ENCODE data around the gene USF3. TPM values are rescaled to one million over a fixed set of nuclear protein-coding genes. Genes with fewer than 3 reads are reported as not detected.
A peak's percentile ranks its signal among the peaks of the same experiment; 100 is the strongest.

Gene USF3
- total and polyA plus RNA-seq, 4 donors, result 4.6 to 16.0 (median 11.4) TPM

DNA sequence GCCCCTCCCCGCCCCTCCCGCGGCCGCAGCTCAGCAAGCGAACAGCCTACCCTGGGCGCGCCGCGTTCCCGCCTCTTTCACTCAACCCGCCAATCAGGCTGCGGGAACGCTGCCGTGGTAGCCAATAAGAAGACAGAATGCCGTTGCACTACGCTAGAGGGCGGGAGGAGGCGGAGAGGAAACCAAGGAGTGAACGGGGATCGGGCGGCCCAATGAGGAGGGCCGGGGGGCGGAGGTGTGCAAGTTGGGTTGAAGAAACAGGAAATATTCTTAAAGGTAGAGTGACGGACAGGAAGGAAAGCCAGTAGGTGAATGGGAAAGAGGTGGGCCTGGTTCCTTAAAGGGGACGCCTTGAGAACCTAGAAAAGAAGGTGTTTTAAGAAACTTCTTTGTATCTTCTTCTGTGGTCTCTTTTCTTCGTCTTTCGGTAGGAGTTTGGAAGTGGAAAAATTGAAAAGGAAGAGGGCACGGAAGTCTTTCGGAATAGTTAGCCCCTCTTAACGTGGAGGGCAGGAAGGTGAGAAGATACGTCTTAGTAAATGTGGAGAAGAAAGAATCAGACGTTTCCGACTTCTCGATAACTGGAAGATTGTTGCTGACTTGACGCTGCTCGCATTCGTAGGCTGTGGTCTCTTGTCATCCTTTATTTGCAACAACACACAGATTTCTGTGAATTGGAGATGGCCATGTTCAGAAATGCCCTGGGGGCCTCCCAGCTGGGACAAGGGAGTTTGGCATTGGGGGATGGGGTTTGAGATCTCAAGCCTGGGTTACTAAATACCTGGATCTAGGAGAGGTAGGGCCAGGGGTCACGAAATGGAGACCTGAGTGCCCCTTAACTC is 437 bp upstream of the USF3 start:
- under 1% methylated on average over 38 of the region's 38 CpGs for WGBS
- Histone ChIP-seq H3K36me3 (ENCODE audit: control insufficient read depth in 4 of 4, insufficient read depth in 3 of 4, low read depth in 1 of 4, low read length in 3 of 4) (no peaks in the 10 kb centered on the region), H3K27me3 (ENCODE audit: control insufficient read depth in 4 of 4, insufficient read depth in 4 of 4, low read length in 3 of 4) (no peaks in the 10 kb centered on the region), H3K4me3 (ENCODE audit: low read depth in 1 of 3, low read length in 3 of 3) (peak overlapping the region; percentile 92 to 98 (median 94)), H3K4me1 (ENCODE audit: control insufficient read depth in 4 of 4, insufficient read depth in 4 of 4, low read length in 3 of 4) (peaks cover 2 to 32% (median 28%) of the 10 kb centered on the region in 4 donors), H3K9ac (ENCODE audit: low read depth in 1 of 2, low read length in 2 of 2) (peak overlapping the region; percentile 69 to 99), H3K9me3 (ENCODE audit: control insufficient read depth in 4 of 4, low read length in 3 of 4) (no peaks in the 10 kb centered on the region), H3K27ac (ENCODE audit: low read depth in 1 of 2, low read length in 2 of 2) (peak overlapping the region; percentile 90 to 96)
- TF ChIP-seq JUND (IDR thresholded peaks at IDR 0.05), result peak; percentile 38 to 39
- peak; percentile 28 for TF ChIP-seq NR2F2 (IDR thresholded peaks at IDR 0.05)
- TF ChIP-seq MAX (IDR thresholded peaks at IDR 0.05), result peak; percentile 81
- TF ChIP-seq FOXA1 (IDR thresholded peaks at IDR 0.05), result no peak
- TF ChIP-seq EGR1 (IDR thresholded peaks at IDR 0.05; ENCODE audit: low read depth in 2 of 2), result peak in 1 of 2 donors; percentile 44
- TF ChIP-seq, protein P1, sequence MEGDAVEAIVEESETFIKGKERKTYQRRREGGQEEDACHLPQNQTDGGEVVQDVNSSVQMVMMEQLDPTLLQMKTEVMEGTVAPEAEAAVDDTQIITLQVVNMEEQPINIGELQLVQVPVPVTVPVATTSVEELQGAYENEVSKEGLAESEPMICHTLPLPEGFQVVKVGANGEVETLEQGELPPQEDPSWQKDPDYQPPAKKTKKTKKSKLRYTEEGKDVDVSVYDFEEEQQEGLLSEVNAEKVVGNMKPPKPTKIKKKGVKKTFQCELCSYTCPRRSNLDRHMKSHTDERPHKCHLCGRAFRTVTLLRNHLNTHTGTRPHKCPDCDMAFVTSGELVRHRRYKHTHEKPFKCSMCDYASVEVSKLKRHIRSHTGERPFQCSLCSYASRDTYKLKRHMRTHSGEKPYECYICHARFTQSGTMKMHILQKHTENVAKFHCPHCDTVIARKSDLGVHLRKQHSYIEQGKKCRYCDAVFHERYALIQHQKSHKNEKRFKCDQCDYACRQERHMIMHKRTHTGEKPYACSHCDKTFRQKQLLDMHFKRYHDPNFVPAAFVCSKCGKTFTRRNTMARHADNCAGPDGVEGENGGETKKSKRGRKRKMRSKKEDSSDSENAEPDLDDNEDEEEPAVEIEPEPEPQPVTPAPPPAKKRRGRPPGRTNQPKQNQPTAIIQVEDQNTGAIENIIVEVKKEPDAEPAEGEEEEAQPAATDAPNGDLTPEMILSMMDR (IDR thresholded peaks at IDR 0.05; ENCODE audit: low read depth, low read length, missing input control), result peak; percentile 33
- TF ChIP-seq SP1 (IDR thresholded peaks at IDR 0.05), result peak; percentile 93
- peak; percentile 39 to 50 for TF ChIP-seq HNF4A (conservative IDR thresholded peaks at IDR 0.05)
- no peak for TF ChIP-seq YY1 (IDR thresholded peaks at IDR 0.05)
- TF ChIP-seq, protein P2, sequence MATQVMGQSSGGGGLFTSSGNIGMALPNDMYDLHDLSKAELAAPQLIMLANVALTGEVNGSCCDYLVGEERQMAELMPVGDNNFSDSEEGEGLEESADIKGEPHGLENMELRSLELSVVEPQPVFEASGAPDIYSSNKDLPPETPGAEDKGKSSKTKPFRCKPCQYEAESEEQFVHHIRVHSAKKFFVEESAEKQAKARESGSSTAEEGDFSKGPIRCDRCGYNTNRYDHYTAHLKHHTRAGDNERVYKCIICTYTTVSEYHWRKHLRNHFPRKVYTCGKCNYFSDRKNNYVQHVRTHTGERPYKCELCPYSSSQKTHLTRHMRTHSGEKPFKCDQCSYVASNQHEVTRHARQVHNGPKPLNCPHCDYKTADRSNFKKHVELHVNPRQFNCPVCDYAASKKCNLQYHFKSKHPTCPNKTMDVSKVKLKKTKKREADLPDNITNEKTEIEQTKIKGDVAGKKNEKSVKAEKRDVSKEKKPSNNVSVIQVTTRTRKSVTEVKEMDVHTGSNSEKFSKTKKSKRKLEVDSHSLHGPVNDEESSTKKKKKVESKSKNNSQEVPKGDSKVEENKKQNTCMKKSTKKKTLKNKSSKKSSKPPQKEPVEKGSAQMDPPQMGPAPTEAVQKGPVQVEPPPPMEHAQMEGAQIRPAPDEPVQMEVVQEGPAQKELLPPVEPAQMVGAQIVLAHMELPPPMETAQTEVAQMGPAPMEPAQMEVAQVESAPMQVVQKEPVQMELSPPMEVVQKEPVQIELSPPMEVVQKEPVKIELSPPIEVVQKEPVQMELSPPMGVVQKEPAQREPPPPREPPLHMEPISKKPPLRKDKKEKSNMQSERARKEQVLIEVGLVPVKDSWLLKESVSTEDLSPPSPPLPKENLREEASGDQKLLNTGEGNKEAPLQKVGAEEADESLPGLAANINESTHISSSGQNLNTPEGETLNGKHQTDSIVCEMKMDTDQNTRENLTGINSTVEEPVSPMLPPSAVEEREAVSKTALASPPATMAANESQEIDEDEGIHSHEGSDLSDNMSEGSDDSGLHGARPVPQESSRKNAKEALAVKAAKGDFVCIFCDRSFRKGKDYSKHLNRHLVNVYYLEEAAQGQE (IDR thresholded peaks at IDR 0.05), result peak; percentile 37
- no peak for TF ChIP-seq HNF4G (IDR thresholded peaks at IDR 0.05)
- TF ChIP-seq, protein P3, sequence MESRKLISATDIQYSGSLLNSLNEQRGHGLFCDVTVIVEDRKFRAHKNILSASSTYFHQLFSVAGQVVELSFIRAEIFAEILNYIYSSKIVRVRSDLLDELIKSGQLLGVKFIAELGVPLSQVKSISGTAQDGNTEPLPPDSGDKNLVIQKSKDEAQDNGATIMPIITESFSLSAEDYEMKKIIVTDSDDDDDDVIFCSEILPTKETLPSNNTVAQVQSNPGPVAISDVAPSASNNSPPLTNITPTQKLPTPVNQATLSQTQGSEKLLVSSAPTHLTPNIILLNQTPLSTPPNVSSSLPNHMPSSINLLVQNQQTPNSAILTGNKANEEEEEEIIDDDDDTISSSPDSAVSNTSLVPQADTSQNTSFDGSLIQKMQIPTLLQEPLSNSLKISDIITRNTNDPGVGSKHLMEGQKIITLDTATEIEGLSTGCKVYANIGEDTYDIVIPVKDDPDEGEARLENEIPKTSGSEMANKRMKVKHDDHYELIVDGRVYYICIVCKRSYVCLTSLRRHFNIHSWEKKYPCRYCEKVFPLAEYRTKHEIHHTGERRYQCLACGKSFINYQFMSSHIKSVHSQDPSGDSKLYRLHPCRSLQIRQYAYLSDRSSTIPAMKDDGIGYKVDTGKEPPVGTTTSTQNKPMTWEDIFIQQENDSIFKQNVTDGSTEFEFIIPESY (IDR thresholded peaks at IDR 0.05), result no peak
- TF ChIP-seq RAD21 (IDR thresholded peaks at IDR 0.05), result peak in 1 of 2 donors; percentile 42
- TF ChIP-seq FOXA2 (IDR thresholded peaks at IDR 0.05), result no peak
- TF ChIP-seq, protein P4, sequence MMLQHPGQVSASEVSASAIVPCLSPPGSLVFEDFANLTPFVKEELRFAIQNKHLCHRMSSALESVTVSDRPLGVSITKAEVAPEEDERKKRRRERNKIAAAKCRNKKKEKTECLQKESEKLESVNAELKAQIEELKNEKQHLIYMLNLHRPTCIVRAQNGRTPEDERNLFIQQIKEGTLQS (IDR thresholded peaks at IDR 0.05), result no peak
- TF ChIP-seq RXRA (IDR thresholded peaks at IDR 0.05), result peak in 1 of 2 donors; percentile 51
- peak; percentile 65 to 89 for TF ChIP-seq GABPA (IDR thresholded peaks at IDR 0.05 in 1 of 2, conservative IDR thresholded peaks at IDR 0.05 in 1 of 2)
- TF ChIP-seq TAF1 (conservative IDR thresholded peaks at IDR 0.05), result peak; percentile 58
- peak; percentile 98 for DNase-seq (ENCODE audit: low spot score)

Data from liver (tissue), 9 donors.